Esophagus muscularis mucosa (tissue), 3 donors: ENCODE data around the gene MAGIX.

Source experiments
- POLR2A ChIP-seq: fragments of 450-650 bp; IDR thresholded peaks from one replicate; pipeline ENCODE4 v1.6.1; 2017; ENCODE audit warnings: antibody characterized with exemption, moderate library complexity, mild to moderate bottlenecking, low read depth
- TF ChIP-seq, protein P1 (sequence below), 3 experiments: fragments of 200-600 bp in 2 of 3; fragments of 450-650 bp in 1 of 3; sonication (generic) in 2 of 3; IDR thresholded peaks; one replicate each; pipeline ENCODE4 v1.5.1; 2017 to 2019; ENCODE audit warnings: antibody characterized with exemption in 3 of 3, mild to moderate bottlenecking in 2 of 3, moderate library complexity in 1 of 3

DNA sequence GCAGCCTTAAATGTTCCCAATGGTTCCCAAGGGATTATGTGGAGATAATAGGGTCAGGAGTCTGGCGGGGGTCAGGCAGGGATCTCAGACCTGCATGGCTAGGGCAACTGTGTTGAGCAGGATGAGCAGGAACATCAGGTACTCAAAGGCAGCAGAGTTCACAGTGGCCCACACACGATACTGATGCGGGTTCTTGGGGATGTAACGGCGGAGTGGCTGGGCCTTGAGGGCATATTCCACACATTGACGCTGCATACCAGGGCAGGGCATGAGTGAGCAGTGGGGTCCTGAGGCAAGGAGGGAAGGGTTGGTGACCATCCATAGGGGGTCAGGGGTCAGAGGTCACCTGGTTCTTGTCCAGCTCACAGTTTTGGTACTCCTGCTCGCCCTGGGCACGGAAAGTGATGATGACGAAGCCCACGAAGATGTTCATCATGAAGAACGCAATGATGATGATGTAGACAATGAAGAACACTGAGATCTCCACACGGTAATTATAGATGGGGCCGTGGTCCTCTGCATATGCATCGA lies 52.5 kb downstream of the MAGIX start:
- TF ChIP-seq, protein P1, sequence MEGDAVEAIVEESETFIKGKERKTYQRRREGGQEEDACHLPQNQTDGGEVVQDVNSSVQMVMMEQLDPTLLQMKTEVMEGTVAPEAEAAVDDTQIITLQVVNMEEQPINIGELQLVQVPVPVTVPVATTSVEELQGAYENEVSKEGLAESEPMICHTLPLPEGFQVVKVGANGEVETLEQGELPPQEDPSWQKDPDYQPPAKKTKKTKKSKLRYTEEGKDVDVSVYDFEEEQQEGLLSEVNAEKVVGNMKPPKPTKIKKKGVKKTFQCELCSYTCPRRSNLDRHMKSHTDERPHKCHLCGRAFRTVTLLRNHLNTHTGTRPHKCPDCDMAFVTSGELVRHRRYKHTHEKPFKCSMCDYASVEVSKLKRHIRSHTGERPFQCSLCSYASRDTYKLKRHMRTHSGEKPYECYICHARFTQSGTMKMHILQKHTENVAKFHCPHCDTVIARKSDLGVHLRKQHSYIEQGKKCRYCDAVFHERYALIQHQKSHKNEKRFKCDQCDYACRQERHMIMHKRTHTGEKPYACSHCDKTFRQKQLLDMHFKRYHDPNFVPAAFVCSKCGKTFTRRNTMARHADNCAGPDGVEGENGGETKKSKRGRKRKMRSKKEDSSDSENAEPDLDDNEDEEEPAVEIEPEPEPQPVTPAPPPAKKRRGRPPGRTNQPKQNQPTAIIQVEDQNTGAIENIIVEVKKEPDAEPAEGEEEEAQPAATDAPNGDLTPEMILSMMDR (IDR thresholded peaks at IDR 0.05), result no peak
- no peak for TF ChIP-seq POLR2A
